ENCODE results near the gene TNIK. TPM values are rescaled to one million over a fixed set of nuclear protein-coding genes. Genes with fewer than 3 reads are reported as not detected.
"Not testable (repeated sequence)": the region's sequence is repeated elsewhere in the genome, so short reads cannot be mapped to it uniquely, and the experiment has no call there.

The TNIK gene
- total RNA-seq, 1 experiment from 2014 or later, result 0.47 TPM

DNA sequence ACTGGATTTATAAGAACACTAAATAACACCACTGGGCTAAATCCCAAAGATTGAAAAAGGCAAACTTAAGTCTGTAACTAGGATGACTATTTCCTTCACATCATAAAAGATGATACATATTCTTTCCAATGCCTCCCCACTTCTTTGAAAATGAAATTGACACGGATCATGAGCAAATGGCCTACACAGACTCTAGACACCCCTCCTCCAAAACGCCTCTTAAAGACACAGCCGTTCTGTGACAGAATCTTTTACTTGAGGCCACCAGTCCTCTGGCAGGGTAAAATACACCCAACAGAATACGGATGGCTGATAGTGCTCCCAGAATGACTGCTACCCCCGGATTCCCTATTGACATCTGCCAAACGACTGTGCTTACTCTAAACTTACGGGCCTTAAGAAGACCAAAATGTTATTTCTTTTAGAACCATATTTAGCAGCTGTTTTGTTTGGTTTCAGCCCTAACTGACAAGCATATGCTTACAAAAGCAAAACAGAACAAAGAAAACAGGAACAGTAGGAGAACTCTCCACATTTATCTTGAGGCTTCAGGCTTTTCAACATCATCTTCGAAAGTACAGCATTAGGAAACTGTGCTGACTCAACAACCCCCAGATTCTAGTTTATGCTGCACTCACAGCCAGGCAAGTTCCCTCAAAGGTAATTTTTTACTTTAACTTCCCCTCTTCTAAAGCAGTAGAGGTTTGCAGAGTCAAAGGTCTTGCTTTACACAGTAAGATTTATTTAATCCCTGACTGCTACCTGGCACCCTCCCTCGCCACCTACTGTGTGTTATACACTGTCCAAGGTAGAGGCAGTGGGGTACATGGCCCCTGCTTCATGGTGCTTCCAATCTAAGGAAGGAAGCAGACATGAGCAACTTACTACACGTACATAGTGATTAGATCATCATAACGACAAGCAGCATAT is 84.3 kb downstream of the TNIK start:
- no peaks in the 10 kb centered on the region for H3K36me3 ChIP-seq
- H3K9me3 ChIP-seq (replicated peaks), result no peaks in the 10 kb centered on the region
- no peak overlapping the region for H3K4me3 ChIP-seq
- H3K4me1 ChIP-seq (replicated peaks), result 0 out of 2 replicates have a peak, but pooled peaks cover 4% of the 10 kb centered on the region
- no peaks in the 10 kb centered on the region for H3K27me3 ChIP-seq (replicated peaks)
- DNase-seq (ENCODE audit: low read depth in 1 of 2, low spot score in 2 of 2), result no peak
- no peak overlapping the region for H3K27ac ChIP-seq

DNA sequence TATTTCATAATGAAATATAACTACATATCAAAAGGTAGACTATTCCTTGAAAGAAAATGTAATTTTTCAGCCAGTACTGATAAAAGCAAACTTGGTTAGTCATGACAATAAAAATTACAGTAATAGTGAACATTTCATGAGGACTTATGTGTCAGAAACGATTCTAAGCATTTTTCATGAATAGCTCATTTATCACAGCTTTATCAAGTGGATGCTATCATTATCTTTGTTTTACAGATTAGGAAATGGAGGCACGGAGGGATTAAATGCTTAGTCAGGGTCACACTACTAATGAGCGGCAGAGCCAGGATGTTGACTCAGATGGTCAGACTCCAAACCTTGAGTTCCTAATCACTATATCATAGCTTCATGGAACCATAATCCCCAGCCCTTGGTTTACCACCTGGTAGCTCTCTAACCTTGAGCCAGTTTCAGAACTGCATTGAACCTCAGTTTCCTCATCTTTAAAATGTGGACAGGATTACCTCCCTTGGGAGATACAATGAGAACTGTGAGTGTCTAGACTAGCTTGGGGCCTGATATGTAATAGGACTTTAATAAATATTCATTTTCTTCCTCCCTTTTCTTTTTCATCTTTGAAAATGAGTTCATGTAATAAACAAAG is 85.4 kb downstream of the TNIK start:
- H3K27me3 ChIP-seq (replicated peaks), result no peaks in the 10 kb centered on the region
- no peaks in the 10 kb centered on the region for H3K9me3 ChIP-seq (replicated peaks)
- H3K4me1 ChIP-seq (replicated peaks), result 0 out of 2 replicates have a peak, but pooled peaks cover 4% of the 10 kb centered on the region
- no peak for DNase-seq (ENCODE audit: low read depth in 1 of 2, low spot score in 2 of 2)
- H3K36me3 ChIP-seq, result no peaks in the 10 kb centered on the region
- no peak overlapping the region for H3K4me3 ChIP-seq
- no peak overlapping the region for H3K27ac ChIP-seq

DNA sequence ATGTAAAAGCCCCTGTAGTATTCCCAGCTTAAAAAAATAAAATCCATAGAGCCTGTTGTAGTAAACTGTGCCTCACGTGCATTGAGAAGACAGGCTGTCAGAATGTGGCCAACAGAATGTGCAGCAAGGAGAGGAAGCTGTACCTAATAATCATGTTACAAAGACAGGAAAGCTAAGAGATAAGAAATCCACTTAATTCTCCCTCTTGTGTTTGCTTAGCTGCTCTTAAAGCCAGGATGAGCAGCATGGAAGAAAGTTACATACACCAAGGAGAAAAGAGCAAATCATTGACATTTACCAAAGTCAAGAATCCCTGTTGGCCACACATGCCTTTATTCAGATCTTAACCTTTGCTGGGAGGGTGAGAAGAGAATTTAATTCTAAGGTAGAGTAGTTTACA is 85.9 kb downstream of the TNIK start:
- Histone ChIP-seq H3K36me3 (no peaks in the 10 kb centered on the region), H3K4me3 (no peak overlapping the region), H3K27ac (no peak overlapping the region), H3K27me3 (replicated peaks) (no peaks in the 10 kb centered on the region), H3K9me3 (replicated peaks) (no peaks in the 10 kb centered on the region), H3K4me1 (replicated peaks) (0 out of 2 replicates have a peak, but pooled peaks cover 4% of the 10 kb centered on the region)
- DNase-seq (ENCODE audit: low read depth in 1 of 2, low spot score in 2 of 2), result no peak

DNA sequence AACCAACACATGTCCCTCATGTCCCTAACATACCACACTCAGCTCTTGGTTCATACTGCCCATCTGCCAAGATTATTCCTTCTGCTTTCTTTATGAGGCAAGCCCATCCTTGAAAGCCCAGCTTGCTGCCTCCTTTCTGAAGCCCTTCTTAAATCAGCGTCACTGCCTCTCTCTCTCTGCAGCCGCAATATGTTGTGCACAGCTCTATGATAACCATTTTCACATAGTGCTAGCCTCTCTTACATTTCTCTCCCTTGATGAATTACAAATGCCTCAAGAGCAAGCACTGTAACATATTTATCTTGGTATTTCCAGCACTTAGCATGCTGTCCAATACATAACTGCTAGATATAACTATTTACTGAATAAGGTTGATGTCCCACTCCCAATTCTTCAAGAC is 86.5 kb downstream of the TNIK start:
- 0 out of 2 replicates have a peak, but pooled peaks cover 4% of the 10 kb centered on the region for H3K4me1 ChIP-seq (replicated peaks)
- no peak overlapping the region for H3K4me3 ChIP-seq
- H3K27me3 ChIP-seq (replicated peaks), result no peaks in the 10 kb centered on the region
- no peak for DNase-seq (ENCODE audit: low read depth in 1 of 2, low spot score in 2 of 2)
- H3K9me3 ChIP-seq (replicated peaks), result no peaks in the 10 kb centered on the region
- H3K27ac ChIP-seq, result no peak overlapping the region
- no peaks in the 10 kb centered on the region for H3K36me3 ChIP-seq

DNA sequence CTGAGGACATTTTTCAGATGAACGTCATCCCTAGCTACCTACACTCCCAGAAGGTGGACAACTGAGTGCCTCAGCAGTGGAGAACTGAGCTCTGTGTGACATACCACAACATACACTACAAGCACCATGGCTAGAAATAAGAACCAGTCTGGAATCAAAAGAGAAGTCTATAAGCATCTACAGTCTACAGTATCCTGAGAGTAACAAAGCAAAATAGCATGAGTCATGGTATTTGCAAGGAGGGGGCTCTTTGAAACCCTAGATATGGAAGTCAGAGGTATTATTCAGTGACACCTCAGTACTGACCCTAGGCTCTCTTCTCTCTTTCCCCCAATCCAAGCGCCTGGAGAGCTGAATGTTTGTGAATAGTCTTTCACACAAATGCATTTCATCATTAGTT is 87.5 kb downstream of the TNIK start:
- DNase-seq (ENCODE audit: low read depth in 1 of 2, low spot score in 2 of 2), result no peak
- 0 out of 2 replicates have a peak, but pooled peaks cover 4% of the 10 kb centered on the region for H3K4me1 ChIP-seq (replicated peaks)
- no peak overlapping the region for H3K27ac ChIP-seq
- no peaks in the 10 kb centered on the region for H3K27me3 ChIP-seq (replicated peaks)
- no peaks in the 10 kb centered on the region for H3K9me3 ChIP-seq (replicated peaks)
- no peak overlapping the region for H3K4me3 ChIP-seq
- no peaks in the 10 kb centered on the region for H3K36me3 ChIP-seq

DNA sequence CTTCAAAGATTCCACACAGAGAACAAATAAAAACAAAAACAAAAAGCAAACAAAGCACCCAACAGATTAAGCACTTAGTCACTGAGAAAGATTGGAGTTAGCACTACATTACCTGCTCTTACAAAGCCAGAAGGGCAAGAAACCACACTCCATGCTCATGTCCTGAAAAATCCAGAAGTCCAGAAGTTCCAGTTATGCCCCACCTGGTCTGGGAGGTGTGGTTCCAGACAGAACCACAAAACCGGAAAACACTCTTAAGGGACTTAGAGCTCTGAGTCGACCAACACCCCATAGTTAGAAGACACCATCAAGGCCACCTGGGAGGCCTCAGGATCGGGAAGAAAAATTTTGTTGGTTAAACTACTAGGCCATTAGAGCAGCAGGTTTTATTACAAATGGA is 88.9 kb downstream of the TNIK start:
- H3K36me3 ChIP-seq, result no peaks in the 10 kb centered on the region
- no peak for DNase-seq (ENCODE audit: low read depth in 1 of 2, low spot score in 2 of 2)
- no peaks in the 10 kb centered on the region for H3K27me3 ChIP-seq (replicated peaks)
- H3K27ac ChIP-seq, result no peak overlapping the region
- 0 out of 2 replicates have a peak, but pooled peaks cover 4% of the 10 kb centered on the region for H3K4me1 ChIP-seq (replicated peaks)
- H3K9me3 ChIP-seq (replicated peaks), result no peaks in the 10 kb centered on the region
- H3K4me3 ChIP-seq, result no peak overlapping the region

DNA sequence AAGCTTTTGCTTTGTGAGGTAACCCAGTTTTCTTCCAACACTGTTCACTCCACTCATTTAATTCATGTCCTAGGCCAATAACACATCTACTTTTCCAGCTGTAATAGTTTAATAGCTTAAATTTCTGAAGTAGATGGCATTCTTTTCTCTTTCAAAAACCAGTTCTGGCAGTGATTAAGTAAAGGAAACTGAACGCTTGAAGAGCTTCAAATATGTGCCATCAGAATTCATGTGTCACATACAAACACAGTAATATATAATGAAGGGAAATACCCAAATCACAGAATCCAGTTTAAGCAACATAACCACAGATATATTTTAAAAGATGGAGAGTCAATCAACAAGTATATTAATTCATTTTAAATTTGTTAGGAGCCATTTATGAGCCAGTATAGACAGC is 91.0 kb downstream of the TNIK start:
- no peaks in the 10 kb centered on the region for H3K9me3 ChIP-seq (replicated peaks)
- no peaks in the 10 kb centered on the region for H3K27me3 ChIP-seq (replicated peaks)
- no peaks in the 10 kb centered on the region for H3K36me3 ChIP-seq
- H3K4me3 ChIP-seq, result no peak overlapping the region
- DNase-seq (ENCODE audit: low read depth in 1 of 2, low spot score in 2 of 2), result no peak
- no peak overlapping the region for H3K27ac ChIP-seq
- no peaks in the 10 kb centered on the region for H3K4me1 ChIP-seq (replicated peaks)

DNA sequence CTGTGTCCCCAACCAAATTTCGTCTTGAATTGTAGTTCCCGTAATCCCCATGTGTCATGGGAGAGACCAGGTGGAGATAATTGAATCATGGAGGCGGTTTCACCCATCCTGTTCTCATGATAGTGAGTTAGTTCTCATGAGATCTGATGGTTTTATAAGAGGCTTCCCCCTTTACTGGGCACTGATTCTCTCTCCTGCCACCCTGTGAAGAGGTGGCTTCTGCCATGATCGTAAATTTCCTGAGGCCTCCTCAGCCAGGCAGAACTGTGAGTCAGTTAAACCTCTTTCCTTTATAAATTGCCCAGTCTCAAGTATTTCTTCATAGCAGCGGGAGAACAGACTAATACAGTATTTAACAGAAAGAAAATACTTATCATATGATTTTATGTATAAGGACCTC is 93.5 kb downstream of the TNIK start:
- not testable (repeated sequence) for H3K9me3 ChIP-seq (replicated peaks); H3K27ac ChIP-seq; DNase-seq (ENCODE audit: low read depth in 1 of 2, low spot score in 2 of 2); H3K4me1 ChIP-seq (replicated peaks); H3K27me3 ChIP-seq (replicated peaks); H3K36me3 ChIP-seq; H3K4me3 ChIP-seq

DNA sequence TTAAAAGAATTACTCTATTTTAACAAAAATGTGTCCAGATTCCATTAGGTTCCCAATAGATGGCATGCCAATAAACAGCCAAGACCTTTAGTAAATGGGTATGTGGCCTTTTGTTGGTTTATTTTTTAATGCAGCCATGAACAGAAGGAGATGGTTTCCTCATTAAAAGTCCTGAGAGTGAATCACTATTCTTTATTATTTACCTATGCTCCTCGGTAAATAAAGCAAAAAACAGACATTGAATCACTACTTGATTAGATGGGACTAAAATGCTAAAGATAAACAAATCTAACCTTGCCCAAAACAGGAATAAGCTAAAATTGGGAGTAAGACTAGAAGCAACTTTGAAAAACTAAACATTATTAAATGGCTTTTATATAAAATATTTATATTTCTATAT is 94.2 kb downstream of the TNIK start:
- H3K4me3 ChIP-seq, result no peak overlapping the region
- no peak for DNase-seq (ENCODE audit: low read depth in 1 of 2, low spot score in 2 of 2)
- H3K27me3 ChIP-seq (replicated peaks), result no peaks in the 10 kb centered on the region
- H3K9me3 ChIP-seq (replicated peaks), result no peaks in the 10 kb centered on the region
- H3K4me1 ChIP-seq (replicated peaks), result no peaks in the 10 kb centered on the region
- H3K36me3 ChIP-seq, result no peaks in the 10 kb centered on the region
- H3K27ac ChIP-seq, result no peak overlapping the region

DNA sequence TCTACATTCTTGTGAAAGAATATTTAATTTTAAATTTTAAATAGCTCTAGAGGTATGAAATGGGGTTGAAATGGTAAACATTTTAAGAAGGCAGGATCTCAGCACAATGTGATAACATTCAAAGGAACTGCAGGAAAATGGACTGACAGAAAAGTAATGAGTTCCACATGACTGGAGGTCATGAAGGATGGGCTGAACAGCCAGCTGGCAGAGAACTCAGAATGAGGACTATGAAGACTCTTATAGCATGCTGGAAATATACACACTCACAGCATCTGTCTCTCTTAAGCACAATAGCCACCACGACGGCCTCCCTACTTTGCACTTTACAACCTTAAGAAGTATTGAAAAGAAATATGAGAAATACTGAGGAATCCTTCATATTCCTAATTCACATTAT is 94.7 kb downstream of the TNIK start:
- no peak for DNase-seq (ENCODE audit: low read depth in 1 of 2, low spot score in 2 of 2)
- H3K9me3 ChIP-seq (replicated peaks), result no peaks in the 10 kb centered on the region
- no peak overlapping the region for H3K4me3 ChIP-seq
- H3K4me1 ChIP-seq (replicated peaks), result no peaks in the 10 kb centered on the region
- no peak overlapping the region for H3K27ac ChIP-seq
- H3K27me3 ChIP-seq (replicated peaks), result no peaks in the 10 kb centered on the region
- H3K36me3 ChIP-seq, result no peaks in the 10 kb centered on the region

DNA sequence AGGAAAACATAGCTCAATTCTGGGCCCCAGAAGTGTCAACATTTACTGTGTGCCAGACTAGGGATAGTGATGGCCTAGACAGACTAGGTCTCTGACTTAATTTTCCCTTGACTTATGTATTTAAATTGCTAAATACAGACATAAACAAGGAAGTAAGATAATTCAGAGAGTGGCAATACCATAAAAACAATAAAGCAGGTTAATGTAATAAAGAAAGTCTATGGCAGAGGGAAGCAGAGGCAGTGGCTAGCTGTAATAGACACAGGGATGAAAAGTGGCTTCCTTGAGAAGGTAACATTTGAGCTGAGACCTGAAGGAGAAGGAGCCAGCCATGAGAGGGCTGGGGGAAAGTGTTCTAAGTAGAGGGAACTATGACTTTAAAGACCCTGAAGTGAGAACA is 95.7 kb downstream of the TNIK start:
- no peak overlapping the region for H3K4me3 ChIP-seq
- no peaks in the 10 kb centered on the region for H3K4me1 ChIP-seq (replicated peaks)
- no peak for DNase-seq (ENCODE audit: low read depth in 1 of 2, low spot score in 2 of 2)
- no peaks in the 10 kb centered on the region for H3K9me3 ChIP-seq (replicated peaks)
- H3K36me3 ChIP-seq, result no peaks in the 10 kb centered on the region
- no peak overlapping the region for H3K27ac ChIP-seq
- H3K27me3 ChIP-seq (replicated peaks), result no peaks in the 10 kb centered on the region

DNA sequence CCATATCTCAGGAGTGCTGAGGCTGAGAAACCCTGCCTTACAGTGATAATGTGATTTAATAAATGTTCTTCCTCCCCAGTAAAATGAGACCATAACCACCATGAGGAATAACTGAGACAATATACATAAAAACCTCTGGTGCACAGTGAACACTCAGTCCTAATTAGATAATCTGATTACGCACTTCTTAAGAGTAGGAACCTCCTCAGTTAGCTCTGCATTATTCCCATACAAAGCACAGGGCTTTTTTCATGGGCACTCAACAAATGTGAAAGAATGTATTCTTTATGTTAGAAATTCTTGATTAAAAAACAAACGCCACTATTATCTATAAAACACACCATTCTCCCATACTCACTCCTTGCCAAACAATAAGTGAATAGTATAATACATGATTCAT is 97.0 kb downstream of the TNIK start:
- no peaks in the 10 kb centered on the region for H3K9me3 ChIP-seq (replicated peaks)
- H3K36me3 ChIP-seq, result no peaks in the 10 kb centered on the region
- no peaks in the 10 kb centered on the region for H3K27me3 ChIP-seq (replicated peaks)
- no peak for DNase-seq (ENCODE audit: low read depth in 1 of 2, low spot score in 2 of 2)
- H3K4me3 ChIP-seq, result no peak overlapping the region
- H3K27ac ChIP-seq, result no peak overlapping the region
- no peaks in the 10 kb centered on the region for H3K4me1 ChIP-seq (replicated peaks)

DNA sequence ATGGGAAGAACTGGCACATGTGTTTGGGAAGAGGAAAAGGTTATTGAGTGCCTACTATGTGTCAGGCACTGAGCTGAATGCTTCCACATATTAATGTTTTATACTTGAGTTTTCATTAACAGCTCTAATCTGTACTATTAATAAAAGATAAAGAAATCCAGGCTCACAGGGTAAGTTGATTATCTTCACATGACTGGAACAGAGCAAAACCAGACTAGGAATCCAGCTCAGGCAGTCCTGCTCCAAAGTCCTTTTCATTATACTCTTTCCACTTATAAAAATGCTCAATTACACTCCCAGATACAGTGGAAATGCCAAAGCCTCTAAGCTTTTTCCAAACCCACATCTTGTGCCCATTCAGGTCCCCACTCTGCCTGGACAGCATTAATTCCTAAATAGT is 97.6 kb downstream of the TNIK start:
- Histone ChIP-seq H3K4me3 (no peak overlapping the region), H3K27ac (no peak overlapping the region), H3K27me3 (replicated peaks) (no peaks in the 10 kb centered on the region), H3K36me3 (no peaks in the 10 kb centered on the region), H3K4me1 (replicated peaks) (no peaks in the 10 kb centered on the region), H3K9me3 (replicated peaks) (no peaks in the 10 kb centered on the region)
- no peak for DNase-seq (ENCODE audit: low read depth in 1 of 2, low spot score in 2 of 2)

DNA sequence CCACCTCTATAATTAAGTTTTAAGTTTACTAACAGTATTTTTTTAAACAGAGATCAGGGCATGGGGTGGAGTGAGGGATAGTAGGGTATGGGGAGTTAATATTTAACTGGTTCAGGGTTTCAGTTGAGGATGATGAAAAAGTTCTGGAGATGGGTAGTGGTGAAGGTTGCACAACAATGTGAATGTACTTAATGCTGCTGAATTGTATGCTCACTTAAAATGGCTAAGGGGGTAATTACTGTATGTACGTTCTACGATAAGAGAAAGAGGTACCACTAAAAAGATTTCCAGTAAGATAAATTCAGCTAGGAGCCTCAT is 101.4 kb downstream of the TNIK start:
- H3K4me1 ChIP-seq (replicated peaks), result no peaks in the 10 kb centered on the region
- no peaks in the 10 kb centered on the region for H3K36me3 ChIP-seq
- no peak overlapping the region for H3K4me3 ChIP-seq
- DNase-seq (ENCODE audit: low read depth in 1 of 2, low spot score in 2 of 2), result no peak
- no peak overlapping the region for H3K27ac ChIP-seq
- no peaks in the 10 kb centered on the region for H3K9me3 ChIP-seq (replicated peaks)
- no peaks in the 10 kb centered on the region for H3K27me3 ChIP-seq (replicated peaks)

All from SJSA1 (cell line).